Mucosa of stomach (tissue), 1 donor: ENCODE results near the gene BMPR1B.

Source experiments
- H3K27me3 ChIP-seq: one replicate; pipeline ENCODE4 v1.7.0; 2013; ENCODE audit warnings: mild to moderate bottlenecking, low read length; ENCODE audit not compliant: control insufficient read depth, insufficient read depth
- H3K36me3 ChIP-seq: one replicate; pipeline ENCODE4 v1.7.0; 2013; ENCODE audit warnings: low read length; ENCODE audit not compliant: control insufficient read depth, insufficient read depth
- H3K4me1 ChIP-seq: one replicate; pipeline ENCODE4 v1.7.0; 2013; ENCODE audit warnings: mild to moderate bottlenecking, low read length; ENCODE audit not compliant: control insufficient read depth, insufficient read depth
- H3K4me3 ChIP-seq: one replicate; pipeline ENCODE4 v1.7.0; 2013; ENCODE audit warnings: low read length
- H3K9ac ChIP-seq: one replicate; pipeline ENCODE4 v1.7.0; 2013; ENCODE audit warnings: mild to moderate bottlenecking, low read length, moderate library complexity
- H3K9me3 ChIP-seq: one replicate; pipeline ENCODE4 v1.7.0; 2013; ENCODE audit warnings: mild to moderate bottlenecking, low read length, moderate library complexity; ENCODE audit not compliant: control insufficient read depth
- donor health status: Pancreatic carcinoma.

BMPR1B gene

GRCh38 chr4:94941706-94942105, 184.0 kb downstream of the BMPR1B start:
- H3K4me3 ChIP-seq, result no peak overlapping the region
- H3K9me3 ChIP-seq, result no peaks in the 10 kb centered on the region
- no peaks in the 10 kb centered on the region for H3K27me3 ChIP-seq
- H3K36me3 ChIP-seq, result no peaks in the 10 kb centered on the region
- no peak overlapping the region for H3K9ac ChIP-seq
- H3K4me1 ChIP-seq, result no peaks in the 10 kb centered on the region

GRCh38 chr4:94944726-94945125, 187.0 kb downstream of the BMPR1B start:
- Histone ChIP-seq H3K36me3 (no peaks in the 10 kb centered on the region), H3K4me1 (no peaks in the 10 kb centered on the region), H3K9me3 (no peaks in the 10 kb centered on the region), H3K9ac (no peak overlapping the region), H3K4me3 (no peak overlapping the region), H3K27me3 (no peaks in the 10 kb centered on the region)

- Histone ChIP-seq H3K27me3 (no peaks in the 10 kb centered on the region), H3K9ac (no peak overlapping the region), H3K4me1 (no peaks in the 10 kb centered on the region), H3K9me3 (no peaks in the 10 kb centered on the region), H3K36me3 (no peaks in the 10 kb centered on the region), H3K4me3 (no peak overlapping the region)
Observed at GRCh38 chr4:94947681-94948108, 189.9 kb downstream of the BMPR1B start.

- Histone ChIP-seq H3K9ac (no peak overlapping the region), H3K36me3 (no peaks in the 10 kb centered on the region), H3K27me3 (no peaks in the 10 kb centered on the region)
Observed at GRCh38 chr4:94954251-94954650, 196.5 kb downstream of the BMPR1B start.

GRCh38 chr4:94957030-94957429, 199.3 kb downstream of the BMPR1B start:
- Histone ChIP-seq H3K4me3 (no peak overlapping the region), H3K36me3 (no peaks in the 10 kb centered on the region), H3K9ac (no peak overlapping the region), H3K4me1 (no peaks in the 10 kb centered on the region), H3K27me3 (no peaks in the 10 kb centered on the region), H3K9me3 (no peaks in the 10 kb centered on the region)

More at GRCh38 chr4:94954251-94954650, 196.5 kb downstream of the BMPR1B start:
- H3K4me1 ChIP-seq, result no peaks in the 10 kb centered on the region
- H3K4me3 ChIP-seq, result no peak overlapping the region
- H3K9me3 ChIP-seq, result no peaks in the 10 kb centered on the region

GRCh38 chr4:94959307-94959706, 201.6 kb downstream of the BMPR1B start:
- no peaks in the 10 kb centered on the region for H3K4me1 ChIP-seq
- no peaks in the 10 kb centered on the region for H3K36me3 ChIP-seq
- no peak overlapping the region for H3K9ac ChIP-seq
- no peaks in the 10 kb centered on the region for H3K27me3 ChIP-seq
- no peaks in the 10 kb centered on the region for H3K9me3 ChIP-seq
- H3K4me3 ChIP-seq, result no peak overlapping the region

GRCh38 chr4:94960708-94961107, 203.0 kb downstream of the BMPR1B start:
- no peak overlapping the region for H3K4me3 ChIP-seq
- H3K27me3 ChIP-seq, result no peaks in the 10 kb centered on the region
- no peaks in the 10 kb centered on the region for H3K4me1 ChIP-seq
- H3K9ac ChIP-seq, result no peak overlapping the region
- no peaks in the 10 kb centered on the region for H3K36me3 ChIP-seq
- H3K9me3 ChIP-seq, result no peaks in the 10 kb centered on the region

- Histone ChIP-seq H3K9me3 (no peaks in the 10 kb centered on the region), H3K27me3 (no peaks in the 10 kb centered on the region), H3K4me1 (no peaks in the 10 kb centered on the region), H3K9ac (no peak overlapping the region), H3K4me3 (no peak overlapping the region), H3K36me3 (no peaks in the 10 kb centered on the region)
Observed at GRCh38 chr4:94961420-94961819, 203.7 kb downstream of the BMPR1B start.

GRCh38 chr4:94962484-94962883, 204.7 kb downstream of the BMPR1B start:
- Histone ChIP-seq H3K9ac (no peak overlapping the region), H3K9me3 (no peaks in the 10 kb centered on the region), H3K36me3 (no peaks in the 10 kb centered on the region), H3K4me3 (no peak overlapping the region), H3K27me3 (no peaks in the 10 kb centered on the region), H3K4me1 (no peaks in the 10 kb centered on the region)

GRCh38 chr4:94965852-94966251, 208.1 kb downstream of the BMPR1B start:
- H3K9ac ChIP-seq, result no peak overlapping the region
- no peaks in the 10 kb centered on the region for H3K4me1 ChIP-seq
- no peaks in the 10 kb centered on the region for H3K27me3 ChIP-seq
- H3K9me3 ChIP-seq, result no peaks in the 10 kb centered on the region
- no peak overlapping the region for H3K4me3 ChIP-seq
- no peaks in the 10 kb centered on the region for H3K36me3 ChIP-seq

- H3K9me3 ChIP-seq, result no peaks in the 10 kb centered on the region
- no peaks in the 10 kb centered on the region for H3K36me3 ChIP-seq
- H3K9ac ChIP-seq, result no peak overlapping the region
- no peaks in the 10 kb centered on the region for H3K4me1 ChIP-seq
- no peaks in the 10 kb centered on the region for H3K27me3 ChIP-seq
- H3K4me3 ChIP-seq, result no peak overlapping the region
Observed at GRCh38 chr4:94968493-94968892, 210.7 kb downstream of the BMPR1B start.

GRCh38 chr4:94970650-94971049, 212.9 kb downstream of the BMPR1B start:
- Histone ChIP-seq H3K36me3 (no peaks in the 10 kb centered on the region), H3K4me3 (no peak overlapping the region), H3K4me1 (no peaks in the 10 kb centered on the region), H3K27me3 (no peaks in the 10 kb centered on the region), H3K9ac (no peak overlapping the region), H3K9me3 (no peaks in the 10 kb centered on the region)

- H3K4me3 ChIP-seq, result no peak overlapping the region
- no peak overlapping the region for H3K9ac ChIP-seq
- H3K36me3 ChIP-seq, result no peaks in the 10 kb centered on the region
- H3K9me3 ChIP-seq, result no peaks in the 10 kb centered on the region
- H3K4me1 ChIP-seq, result no peaks in the 10 kb centered on the region
- no peaks in the 10 kb centered on the region for H3K27me3 ChIP-seq
Observed at GRCh38 chr4:94974773-94975172, 217.0 kb downstream of the BMPR1B start.
